Kidney epithelial cell (primary cell): Measurements from ENCODE around the gene SNAP47. TPM values are rescaled to one million over a fixed set of nuclear protein-coding genes. Genes with fewer than 3 reads are reported as not detected.
A peak's percentile ranks its signal among the peaks of the same experiment; 100 is the strongest.
"Not testable (repeated sequence)": the region's sequence is repeated elsewhere in the genome, so short reads cannot be mapped to it uniquely, and the experiment has no call there.

ENCODE experiments used
- DNase-seq: peaks from one replicate; pipeline ENCODE4 v3.0.0-alpha.2; 2010; ENCODE audit warnings: low read depth
- H3K27me3 ChIP-seq: 2 replicates; pipeline ENCODE4 v1.6.0; 2011; ENCODE audit warnings: low read length; ENCODE audit not compliant: control insufficient read depth, insufficient read depth
- H3K36me3 ChIP-seq: 2 replicates; pipeline ENCODE4 v1.5.1; 2011; ENCODE audit warnings: low read length; ENCODE audit not compliant: control insufficient read depth, insufficient read depth
- H3K4me3 ChIP-seq: 2 replicates; pipeline ENCODE4 v1.5.1; 2011; ENCODE audit warnings: low read depth, mild to moderate bottlenecking, control low read depth, low read length
- CTCF ChIP-seq: IDR thresholded peaks from 2 replicates; pipeline ENCODE4 v1.5.1; 2011; ENCODE audit warnings: mild to moderate bottlenecking, moderate library complexity, low read length, control low read depth, inconsistent platforms; ENCODE audit not compliant: insufficient read depth, poor library complexity, severe bottlenecking
- total RNA-seq: library from RNA; depleted of rRNA; stranded (reverse); fragments of >200 nt; gene quantifications from 2 replicates; pipeline ENCODE4 v1.2.3, GENCODE V29; 2015

The SNAP47 gene
- 40.2 and 47.0 TPM in 2 replicates for total RNA-seq

- DNase-seq = no peak
- H3K27me3 ChIP-seq = no peaks in the 10 kb centered on the region
- no peaks in the 10 kb centered on the region for H3K36me3 ChIP-seq
- peak within 1 kb of the TSS; percentile 82 for H3K4me3 ChIP-seq
- TF ChIP-seq CTCF = no peak
Observed at GRCh38 chr1:227734856-227735538, at the start of gene SNAP47, which contains the start of gene JMJD4. SNAP47 (plus strand) TSS chr1:227735435; CDS start chr1:227747737, 12,302 bp downstream. JMJD4 (minus strand) TSS chr1:227735302; CDS start chr1:227735273, 29 bp downstream.

GRCh38 chr1:227685807-227686206 lies 49.4 kb upstream of the SNAP47 start:
- Histone ChIP-seq H3K27me3 (no peaks in the 10 kb centered on the region), H3K4me3 (no peak overlapping the region), H3K36me3 (no peaks in the 10 kb centered on the region)
- no peak for DNase-seq
- TF ChIP-seq CTCF = no peak

- no peak for DNase-seq
- no peaks in the 10 kb centered on the region for H3K36me3 ChIP-seq
- no peak overlapping the region for H3K4me3 ChIP-seq
- H3K27me3 ChIP-seq = no peaks in the 10 kb centered on the region
- no peak for TF ChIP-seq CTCF
Observed at GRCh38 chr1:227697321-227697864, 37.8 kb upstream of the SNAP47 start.

GRCh38 chr1:227701631-227702030 lies 33.6 kb upstream of the SNAP47 start:
- not testable (repeated sequence) for H3K4me3 ChIP-seq, H3K36me3 ChIP-seq, DNase-seq

GRCh38 chr1:227707846-227708245 lies 27.4 kb upstream of the SNAP47 start:
- H3K27me3 ChIP-seq = no peaks in the 10 kb centered on the region
- DNase-seq = no peak
- H3K4me3 ChIP-seq = no peak overlapping the region
- H3K36me3 ChIP-seq = no peaks in the 10 kb centered on the region
- no peak for TF ChIP-seq CTCF

More at GRCh38 chr1:227701631-227702030, 33.6 kb upstream of the SNAP47 start:
- H3K27me3 ChIP-seq = not testable (repeated sequence)

GRCh38 chr1:227709451-227709850 lies 25.8 kb upstream of the SNAP47 start:
- TF ChIP-seq CTCF = no peak
- Histone ChIP-seq H3K27me3 (no peaks in the 10 kb centered on the region), H3K4me3 (no peak overlapping the region), H3K36me3 (no peaks in the 10 kb centered on the region)
- no peak for DNase-seq

GRCh38 chr1:227710474-227710873 lies 24.8 kb upstream of the SNAP47 start:
- H3K27me3 ChIP-seq, DNase-seq, H3K36me3 ChIP-seq: not testable (repeated sequence)

More at GRCh38 chr1:227710474-227710873, 24.8 kb upstream of the SNAP47 start:
- not testable (repeated sequence) for H3K4me3 ChIP-seq
